ENCODE results near the gene IGLL1.
"Not testable (repeated sequence)": the region's sequence is repeated elsewhere in the genome, so short reads cannot be mapped to it uniquely, and the experiment has no call there.

Gene IGLL1

GRCh38 chr22:23579870-23580575 lies at the start of gene IGLL1:
Gene IGLL1, minus strand, starts transcription at chr22:23580290. Its CDS starts 100 bp downstream, at chr22:23580190.
- no peak for DNase-seq (ENCODE audit: low read depth, low spot score)

- not testable (repeated sequence) for DNase-seq (ENCODE audit: low read depth, low spot score)
Observed at GRCh38 chr22:23628056-23628743, 48.1 kb upstream of the IGLL1 start.

GRCh38 chr22:23627401-23628055 lies 47.4 kb upstream of the IGLL1 start:
- DNase-seq (ENCODE audit: low read depth, low spot score) = not testable (repeated sequence)

GRCh38 chr22:23626286-23626975 lies 46.3 kb upstream of the IGLL1 start:
- DNase-seq (ENCODE audit: low read depth, low spot score) = no peak

- no peak for DNase-seq (ENCODE audit: low read depth, low spot score)
Observed at GRCh38 chr22:23622634-23623033, 42.5 kb upstream of the IGLL1 start.

- DNase-seq (ENCODE audit: low read depth, low spot score) = not testable (repeated sequence)
Observed at GRCh38 chr22:23621916-23622315, 41.8 kb upstream of the IGLL1 start.

- no peak for DNase-seq (ENCODE audit: low read depth, low spot score)
Observed at GRCh38 chr22:23621082-23621780, 41.1 kb upstream of the IGLL1 start.

GRCh38 chr22:23613193-23613972 lies 33.3 kb upstream of the IGLL1 start:
- DNase-seq (ENCODE audit: low read depth, low spot score) = no peak

- DNase-seq (ENCODE audit: low read depth, low spot score) = no peak
Observed at GRCh38 chr22:23609983-23610781, 30.1 kb upstream of the IGLL1 start.

GRCh38 chr22:23608583-23608982 lies 28.5 kb upstream of the IGLL1 start:
- DNase-seq (ENCODE audit: low read depth, low spot score) = no peak

GRCh38 chr22:23606204-23607131 lies 26.4 kb upstream of the IGLL1 start:
- no peak for DNase-seq (ENCODE audit: low read depth, low spot score)

- no peak for DNase-seq (ENCODE audit: low read depth, low spot score)
Observed at GRCh38 chr22:23604939-23605712, 25.0 kb upstream of the IGLL1 start.

GRCh38 chr22:23603266-23603665 lies 23.2 kb upstream of the IGLL1 start:
- no peak for DNase-seq (ENCODE audit: low read depth, low spot score)

GRCh38 chr22:23598805-23599518 lies 18.9 kb upstream of the IGLL1 start:
- DNase-seq (ENCODE audit: low read depth, low spot score) = no peak

- DNase-seq (ENCODE audit: low read depth, low spot score) = not testable (repeated sequence)
Observed at GRCh38 chr22:23597576-23598268, 17.6 kb upstream of the IGLL1 start.

GRCh38 chr22:23595904-23596303 lies 15.8 kb upstream of the IGLL1 start:
- DNase-seq (ENCODE audit: low read depth, low spot score) = not testable (repeated sequence)

- no peak for DNase-seq (ENCODE audit: low read depth, low spot score)
Observed at GRCh38 chr22:23591846-23592245, 11.8 kb upstream of the IGLL1 start.

All from iPS DF 19.7 (cell line).